Fibroblast of lung (primary cell): ENCODE results near the gene RBPJL. TPM values are rescaled to one million over a fixed set of nuclear protein-coding genes. Genes with fewer than 3 reads are reported as not detected.

Experiments used
- DNase-seq, 2 donors: peaks; one replicate each; pipeline versions ENCODE4 v3.0.0 to v3.0.0-alpha.2; 2010; ENCODE audit warnings: low read depth in 2 of 2
- H2AFZ ChIP-seq: 2 replicates; pipeline ENCODE4 v1.5.1; 2012; ENCODE audit warnings: low read length, control low read depth, inconsistent platforms
- H3K27ac ChIP-seq: 2 replicates; pipeline ENCODE4 v1.5.1; 2011; ENCODE audit warnings: low read length, control low read depth; ENCODE audit not compliant: insufficient read depth
- H3K27me3 ChIP-seq: 2 replicates; pipeline ENCODE4 v1.5.1; 2011; ENCODE audit warnings: mild to moderate bottlenecking, low read length; ENCODE audit not compliant: control insufficient read depth, insufficient read depth
- H3K36me3 ChIP-seq: 2 replicates; pipeline ENCODE4 v1.5.1; 2011; ENCODE audit warnings: low read length; ENCODE audit not compliant: control insufficient read depth, insufficient read depth
- H3K4me1 ChIP-seq: 2 replicates; pipeline ENCODE4 v1.5.1; 2011; ENCODE audit warnings: low read length; ENCODE audit not compliant: control insufficient read depth, insufficient read depth; ENCODE audit errors: extremely low read depth
- H3K4me2 ChIP-seq: 2 replicates; pipeline ENCODE4 v1.5.1; 2011; ENCODE audit warnings: low read length, control low read depth; ENCODE audit not compliant: insufficient read depth; ENCODE audit errors: extremely low read depth
- H3K4me3 ChIP-seq, 4 experiments: fragments of 200-600 bp in 1 of 4; sonication (generic) in 1 of 4; replicated peaks in 1 of 4; 2 replicates each; pipeline ENCODE4 v1.5.1; 2011 to 2016; ENCODE audit warnings: low read length in 4 of 4, low read depth in 3 of 4, mild to moderate bottlenecking in 3 of 4, control low read depth in 2 of 4, inconsistent platforms in 1 of 4, mixed read lengths in 1 of 4; ENCODE audit not compliant: insufficient read depth in 1 of 4; ENCODE audit errors: control extremely low read depth in 1 of 4
- H3K79me2 ChIP-seq: 2 replicates; pipeline ENCODE4 v1.5.1; 2012; ENCODE audit warnings: mild to moderate bottlenecking, low read length, inconsistent platforms; ENCODE audit not compliant: control insufficient read depth, insufficient read depth
- H3K9ac ChIP-seq: 2 replicates; pipeline ENCODE4 v1.5.1; 2011; ENCODE audit warnings: mild to moderate bottlenecking, low read length, control low read depth; ENCODE audit not compliant: insufficient read depth
- H3K9me3 ChIP-seq: 2 replicates; pipeline ENCODE4 v1.5.1; 2012; ENCODE audit warnings: low read depth, low read length; ENCODE audit not compliant: control insufficient read depth, insufficient read depth
- H4K20me1 ChIP-seq: 2 replicates; pipeline ENCODE4 v1.5.1; 2011; ENCODE audit warnings: low read length; ENCODE audit not compliant: control insufficient read depth, insufficient read depth; ENCODE audit errors: extremely low read depth
- CTCF ChIP-seq, 2 donors: IDR thresholded peaks in 1 of 2; conservative IDR thresholded peaks in 1 of 2; 1 replicate in 1 of 2; 2 replicates in 1 of 2; pipeline ENCODE4 v1.5.1; 2011 to 2012; ENCODE audit warnings: low read length in 2 of 2, control low read depth in 1 of 2, inconsistent platforms in 1 of 2, low read depth in 1 of 2, mild to moderate bottlenecking in 1 of 2
- EZH2 ChIP-seq: IDR thresholded peaks from 2 replicates; pipeline ENCODE4 v1.5.1; 2012; ENCODE audit warnings: low read length, control low read depth, mild to moderate bottlenecking; ENCODE audit errors: missing control alignments
- polyA plus RNA-seq, 2 donors: library from polyadenylated mRNA; depleted of rRNA in 1 of 2; stranded (reverse) in 1 of 2; unstranded in 1 of 2; fragments of >200 nt; gene quantifications; 2 replicates each; pipeline ENCODE4 v1.2.1, GENCODE V29; 2011 to 2012; ENCODE audit warnings: missing spikeins in 1 of 2
- total RNA-seq: library from RNA; depleted of rRNA; stranded (reverse); fragments of >200 nt; gene quantifications from 2 replicates; pipeline ENCODE4 v1.2.1, GENCODE V29; 2014

Gene RBPJL
- total and polyA plus RNA-seq, 2 donors (not counting 1 experiment from before 2014, with no cell fraction given), result not detected

GRCh38 chr20:45266977-45267376, 39.7 kb upstream of the RBPJL start:
- no peak overlapping the region for H3K9ac ChIP-seq
- no peaks in the 10 kb centered on the region for H3K79me2 ChIP-seq
- TF ChIP-seq CTCF (conservative IDR thresholded peaks at IDR 0.05 in 1 of 2, IDR thresholded peaks at IDR 0.05 in 1 of 2; ENCODE audit: low read depth in 1 of 2, low read length in 2 of 2), result no peak
- TF ChIP-seq EZH2, result no peak
- H3K4me1 ChIP-seq, result no peaks in the 10 kb centered on the region
- no peaks in the 10 kb centered on the region for H4K20me1 ChIP-seq
- H3K4me2 ChIP-seq, result no peak overlapping the region
- H3K9me3 ChIP-seq, result no peaks in the 10 kb centered on the region
- no peak overlapping the region for H2AFZ ChIP-seq
- H3K4me3 ChIP-seq, result no peak overlapping the region
- H3K27ac ChIP-seq, result no peak overlapping the region
- peaks cover 6% of the 10 kb centered on the region for H3K27me3 ChIP-seq
- no peak for DNase-seq
- H3K36me3 ChIP-seq, result no peaks in the 10 kb centered on the region

- H3K9ac ChIP-seq, result no peak overlapping the region
- H3K27ac ChIP-seq, result no peak overlapping the region
- H3K4me2 ChIP-seq, result no peak overlapping the region
- no peak for TF ChIP-seq EZH2
- TF ChIP-seq CTCF (conservative IDR thresholded peaks at IDR 0.05 in 1 of 2, IDR thresholded peaks at IDR 0.05 in 1 of 2; ENCODE audit: low read depth in 1 of 2, low read length in 2 of 2), result no peak
- no peak overlapping the region for H2AFZ ChIP-seq
- H3K36me3 ChIP-seq, result no peaks in the 10 kb centered on the region
- no peak overlapping the region for H3K4me3 ChIP-seq
- H3K4me1 ChIP-seq, result no peaks in the 10 kb centered on the region
- H3K9me3 ChIP-seq, result no peaks in the 10 kb centered on the region
- H3K27me3 ChIP-seq, result peaks cover 6% of the 10 kb centered on the region
- no peaks in the 10 kb centered on the region for H3K79me2 ChIP-seq
- no peak for DNase-seq
- H4K20me1 ChIP-seq, result no peaks in the 10 kb centered on the region
These were observed 38.1 kb upstream of the RBPJL start for GRCh38 chr20:45268531-45268930.

- no peak overlapping the region for H3K27ac ChIP-seq
- TF ChIP-seq CTCF (conservative IDR thresholded peaks at IDR 0.05 in 1 of 2, IDR thresholded peaks at IDR 0.05 in 1 of 2; ENCODE audit: low read depth in 1 of 2, low read length in 2 of 2) (no peak), EZH2 (no peak)
- H3K9me3 ChIP-seq, result no peaks in the 10 kb centered on the region
- H2AFZ ChIP-seq, result no peak overlapping the region
- H3K4me2 ChIP-seq, result no peak overlapping the region
- H3K79me2 ChIP-seq, result no peaks in the 10 kb centered on the region
- H3K27me3 ChIP-seq, result peaks cover 10% of the 10 kb centered on the region
- H4K20me1 ChIP-seq, result no peaks in the 10 kb centered on the region
- DNase-seq, result no peak
- H3K9ac ChIP-seq, result no peak overlapping the region
- H3K4me3 ChIP-seq, result no peak overlapping the region
- no peaks in the 10 kb centered on the region for H3K4me1 ChIP-seq
- no peaks in the 10 kb centered on the region for H3K36me3 ChIP-seq
These were observed 37.6 kb upstream of the RBPJL start for GRCh38 chr20:45269056-45269455.
